ENCODE results near the gene TNS4. TPM values are rescaled to one million over a fixed set of nuclear protein-coding genes. Genes with fewer than 3 reads are reported as not detected.

The TNS4 gene
- total and polyA plus RNA-seq, 12 donors = 0.01 to 0.62 TPM; not detected in 10

DNA sequence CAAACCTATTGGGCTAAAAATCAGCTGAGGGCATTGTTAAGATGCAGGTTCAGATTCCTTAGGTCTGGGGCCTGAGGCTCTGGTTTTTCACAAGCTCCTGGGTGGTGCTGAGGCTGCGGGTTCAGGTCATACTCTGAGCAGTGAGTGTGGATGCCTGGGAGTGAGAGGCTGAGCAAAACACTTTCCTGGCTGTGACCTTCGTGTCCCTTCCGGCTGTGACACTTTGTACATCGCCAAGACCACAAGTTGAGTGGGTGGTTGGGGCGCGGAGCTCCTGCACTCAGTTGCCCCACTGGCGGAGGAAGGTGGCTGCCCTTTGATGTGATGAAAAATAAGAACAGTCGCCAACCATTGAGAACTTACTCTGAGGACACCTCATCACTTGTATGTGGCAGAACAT, 39.0 kb upstream of the TNS4 start:
- peak overlapping the region; percentile 52 to 97 (median 94) for H3K27ac ChIP-seq
- WGBS, 2 donors = 86 to 87% methylated on average over 8 of the region's 8 CpGs
- no peak for DNase-seq
- intact Hi-C loops (cut with DNase I) = no loop called here
- TF ChIP-seq, protein P1, sequence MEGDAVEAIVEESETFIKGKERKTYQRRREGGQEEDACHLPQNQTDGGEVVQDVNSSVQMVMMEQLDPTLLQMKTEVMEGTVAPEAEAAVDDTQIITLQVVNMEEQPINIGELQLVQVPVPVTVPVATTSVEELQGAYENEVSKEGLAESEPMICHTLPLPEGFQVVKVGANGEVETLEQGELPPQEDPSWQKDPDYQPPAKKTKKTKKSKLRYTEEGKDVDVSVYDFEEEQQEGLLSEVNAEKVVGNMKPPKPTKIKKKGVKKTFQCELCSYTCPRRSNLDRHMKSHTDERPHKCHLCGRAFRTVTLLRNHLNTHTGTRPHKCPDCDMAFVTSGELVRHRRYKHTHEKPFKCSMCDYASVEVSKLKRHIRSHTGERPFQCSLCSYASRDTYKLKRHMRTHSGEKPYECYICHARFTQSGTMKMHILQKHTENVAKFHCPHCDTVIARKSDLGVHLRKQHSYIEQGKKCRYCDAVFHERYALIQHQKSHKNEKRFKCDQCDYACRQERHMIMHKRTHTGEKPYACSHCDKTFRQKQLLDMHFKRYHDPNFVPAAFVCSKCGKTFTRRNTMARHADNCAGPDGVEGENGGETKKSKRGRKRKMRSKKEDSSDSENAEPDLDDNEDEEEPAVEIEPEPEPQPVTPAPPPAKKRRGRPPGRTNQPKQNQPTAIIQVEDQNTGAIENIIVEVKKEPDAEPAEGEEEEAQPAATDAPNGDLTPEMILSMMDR (IDR thresholded peaks at IDR 0.05) = no peak
- no peak overlapping the region for H3K4me3 ChIP-seq
- no peak for ATAC-seq
- no peaks in the 10 kb centered on the region for H3K36me3 ChIP-seq
- H3K27me3 ChIP-seq = no peaks in the 10 kb centered on the region
- peaks cover 51 to 89% (median 85%) of the 10 kb centered on the region in 9 donors for H3K4me1 ChIP-seq
- H3K9me3 ChIP-seq = no peaks in the 10 kb centered on the region

DNA sequence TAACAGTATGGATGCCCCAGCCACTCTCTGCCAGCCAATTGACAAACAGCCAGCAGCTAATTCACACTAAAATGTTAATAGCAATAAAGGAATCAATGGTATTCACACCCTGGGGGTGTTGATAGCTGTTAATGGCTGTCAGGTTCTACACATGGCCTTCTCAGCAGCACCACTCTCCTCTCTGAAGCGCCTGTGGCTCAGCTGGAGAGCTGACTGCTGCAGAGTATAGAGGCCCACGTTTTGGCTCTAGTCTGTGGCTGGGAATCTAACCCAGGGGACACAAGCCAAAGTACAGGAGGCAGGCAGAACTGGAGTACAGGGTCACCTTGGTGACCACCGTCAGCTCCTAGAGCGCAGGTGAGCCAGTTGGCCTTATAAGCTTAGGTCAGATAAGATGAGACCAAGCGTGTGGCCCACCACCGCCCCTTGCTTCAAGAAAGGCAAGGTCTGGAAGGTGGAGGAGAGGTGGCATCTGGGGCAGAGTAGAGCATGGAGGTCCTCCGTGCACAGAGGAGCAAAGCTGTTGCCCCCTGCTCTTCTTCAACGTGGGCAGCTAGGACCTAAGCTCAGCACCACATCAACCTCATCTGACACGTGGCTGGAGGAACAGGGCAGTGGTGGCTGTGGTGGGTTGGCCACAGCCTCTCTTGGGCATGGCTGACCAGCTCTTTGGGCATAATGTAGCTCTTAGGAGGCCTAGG, 38.4 kb upstream of the TNS4 start:
- Histone ChIP-seq H3K9me3 (no peaks in the 10 kb centered on the region), H3K4me3 (no peak overlapping the region), H3K27ac (peak overlapping the region; percentile 23 to 97 (median 94)), H3K36me3 (no peaks in the 10 kb centered on the region), H3K4me1 (peaks cover 51 to 93% (median 85%) of the 10 kb centered on the region in 9 donors), H3K27me3 (no peaks in the 10 kb centered on the region)
- intact Hi-C loops (cut with DNase I) = loop anchor here in 5 of 10 donors (5.0 to 10.0 kb wide), 4 partner anchors 175 to 235 kb away; partner anchors contain the start of genes RARA (in 3 of the 5) and GJD3 (in 1 of the 5)
- peak in 1 of 8 donors; percentile 11 for ATAC-seq
- WGBS, 2 donors = 64 to 74% methylated on average over 9 of the region's 9 CpGs
- TF ChIP-seq, protein P1 (IDR thresholded peaks at IDR 0.05) = no peak
- no peak for DNase-seq

DNA sequence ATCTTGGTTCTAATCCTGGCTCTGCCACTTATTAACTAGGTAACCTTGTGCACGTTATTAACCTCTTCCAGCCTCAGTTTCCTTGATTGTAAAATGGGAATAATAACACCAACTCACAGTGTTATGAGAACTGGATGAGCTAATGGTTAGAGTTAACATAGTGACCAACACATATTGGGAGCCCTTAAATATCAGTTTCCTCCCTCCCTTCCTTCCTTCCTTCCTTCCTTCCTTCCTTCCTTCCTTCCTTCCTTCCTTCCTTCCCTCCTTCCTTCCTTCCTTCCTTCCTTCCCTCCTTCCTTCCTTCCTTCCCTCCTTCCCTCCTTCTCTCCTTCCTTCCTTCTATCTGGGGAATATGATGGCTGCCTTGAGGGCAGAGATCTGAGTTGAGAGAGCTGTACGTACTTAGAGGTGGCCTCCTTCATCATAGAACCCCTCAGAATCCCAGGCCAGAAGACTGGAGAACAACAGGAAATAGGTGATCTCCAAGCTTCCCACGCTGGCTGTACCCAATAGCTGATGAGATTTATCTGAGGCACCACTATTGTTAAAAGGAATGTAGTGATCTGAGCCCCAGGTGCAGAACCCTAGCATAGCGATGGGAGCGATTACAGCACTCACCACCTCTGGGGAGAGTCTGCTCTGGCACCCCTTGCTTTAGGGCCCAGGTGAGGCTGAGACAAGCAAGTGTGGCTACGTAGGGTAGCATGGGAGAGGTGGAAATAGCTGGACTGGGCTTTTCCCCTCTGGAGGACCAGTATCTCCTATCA, 37.7 kb upstream of the TNS4 start:
- H3K9me3 ChIP-seq = no peaks in the 10 kb centered on the region
- H3K27ac ChIP-seq = peak overlapping the region; percentile 35 to 97 (median 94)
- H3K36me3 ChIP-seq = no peaks in the 10 kb centered on the region
- WGBS, 2 donors = 43 to 57% methylated on average over 6 of the region's 6 CpGs
- H3K27me3 ChIP-seq = no peaks in the 10 kb centered on the region
- DNase-seq = no peak
- intact Hi-C loops (cut with DNase I) = loop anchor here in 5 of 10 donors (5.0 to 10.0 kb wide), 4 partner anchors 174 to 234 kb away; partner anchors contain the start of genes RARA (in 3 of the 5) and GJD3 (in 1 of the 5)
- TF ChIP-seq, protein P1 (IDR thresholded peaks at IDR 0.05) = no peak
- H3K4me1 ChIP-seq = peaks cover 51 to 98% (median 86%) of the 10 kb centered on the region in 9 donors
- no peak overlapping the region for H3K4me3 ChIP-seq
- no peak for ATAC-seq
